Brain microvascular endothelial cell (primary cell): ENCODE measurements around the gene MAML2.

ENCODE experiments used
- DNase-seq: peaks from one replicate; pipeline ENCODE4 v3.0.0-alpha.2; 2020
- H3K27ac ChIP-seq: fragments of 250-450 bp; sonication (Bioruptor Pico); 2 replicates; pipeline ENCODE4 v1.5.1; 2020; ENCODE audit warnings: mild to moderate bottlenecking, moderate library complexity
- H3K27me3 ChIP-seq: fragments of 250-450 bp; sonication (Bioruptor Pico); replicated peaks from 2 replicates; pipeline ENCODE4 v1.5.1; 2020; ENCODE audit warnings: mild to moderate bottlenecking
- H3K36me3 ChIP-seq: fragments of 250-450 bp; sonication (Bioruptor Pico); replicated peaks from 2 replicates; pipeline ENCODE4 v1.5.1; 2020; ENCODE audit warnings: mild to moderate bottlenecking
- H3K4me3 ChIP-seq: 2 replicates; pipeline ENCODE4 v1.5.1; 2011; ENCODE audit warnings: low read depth, mild to moderate bottlenecking, control low read depth, low read length, moderate library complexity
- CTCF ChIP-seq: IDR thresholded peaks from 2 replicates; pipeline ENCODE4 v1.5.1; 2011; ENCODE audit warnings: low read depth, mild to moderate bottlenecking, moderate library complexity, low read length, control low read depth, inconsistent platforms; ENCODE audit errors: missing control alignments
- in situ Hi-C: cut with HindIII; loops from 2 replicates; pipeline ENCODE4 v1.10.0; 2017; ENCODE audit warnings: low sequenced_read_pairs, low pct_ligation_motif_present

The MAML2 gene

GRCh38 chr11:96139691-96140090 lies 203.3 kb downstream of the MAML2 start:
- no peak overlapping the region for H3K4me3 ChIP-seq
- DNase-seq = no peak
- in situ Hi-C loops = no loop called here
- no peaks in the 10 kb centered on the region for H3K36me3 ChIP-seq
- no peak overlapping the region for H3K27ac ChIP-seq
- no peaks in the 10 kb centered on the region for H3K27me3 ChIP-seq
- no peak for TF ChIP-seq CTCF

GRCh38 chr11:96137373-96137772 lies 205.6 kb downstream of the MAML2 start:
- no peak for TF ChIP-seq CTCF
- no peak for DNase-seq
- no peaks in the 10 kb centered on the region for H3K27me3 ChIP-seq
- no peaks in the 10 kb centered on the region for H3K36me3 ChIP-seq
- in situ Hi-C loops = no loop called here
- H3K27ac ChIP-seq = peak overlapping the region; percentile 1
- no peak overlapping the region for H3K4me3 ChIP-seq

- in situ Hi-C loops = no loop called here
- H3K27ac ChIP-seq = peak overlapping the region; percentile 1
These were observed 206.2 kb downstream of the MAML2 start for GRCh38 chr11:96136613-96137298.

GRCh38 chr11:96134602-96135001 lies 208.4 kb downstream of the MAML2 start:
- Histone ChIP-seq H3K27ac (no peak overlapping the region), H3K4me3 (no peak overlapping the region), H3K27me3 (no peaks in the 10 kb centered on the region), H3K36me3 (no peaks in the 10 kb centered on the region)
- in situ Hi-C loops = no loop called here
- no peak for DNase-seq
- no peak for TF ChIP-seq CTCF

More at GRCh38 chr11:96136613-96137298, 206.2 kb downstream of the MAML2 start:
- H3K27me3 ChIP-seq = no peaks in the 10 kb centered on the region
- no peak for DNase-seq
- no peak for TF ChIP-seq CTCF
- H3K36me3 ChIP-seq = no peaks in the 10 kb centered on the region
- no peak overlapping the region for H3K4me3 ChIP-seq

GRCh38 chr11:96132437-96132836 lies 210.6 kb downstream of the MAML2 start:
- Histone ChIP-seq H3K27ac (no peak overlapping the region), H3K4me3 (no peak overlapping the region), H3K36me3 (no peaks in the 10 kb centered on the region), H3K27me3 (no peaks in the 10 kb centered on the region)
- DNase-seq = no peak
- TF ChIP-seq CTCF = no peak
- in situ Hi-C loops = no loop called here
